Sigmoid colon (tissue), 7 donors: Measurements from ENCODE around the gene CIITA. TPM values are rescaled to one million over a fixed set of nuclear protein-coding genes. Genes with fewer than 3 reads are reported as not detected.

Experiments
- DNase-seq: peaks from one replicate; pipeline ENCODE4 v3.0.0-alpha.2; 2019
- H3K27ac ChIP-seq, 4 donors: fragments of 200-600 bp; sonication (generic); one replicate each; pipeline ENCODE4 v1.5.1; 2016 to 2019; ENCODE audit warnings: mild to moderate bottlenecking in 1 of 4
- H3K27me3 ChIP-seq, 3 donors: fragments of 200-600 bp; sonication (generic); one replicate each; pipeline ENCODE4 v1.5.1; 2019; ENCODE audit warnings: mild to moderate bottlenecking in 1 of 3
- H3K36me3 ChIP-seq, 4 donors: fragments of 200-600 bp; sonication (generic); one replicate each; pipeline ENCODE4 v1.5.1; 2016 to 2019
- H3K4me1 ChIP-seq, 4 donors: fragments of 200-600 bp; sonication (generic); one replicate each; pipeline ENCODE4 v1.5.1; 2017 to 2019
- H3K4me3 ChIP-seq, 4 donors: fragments of 200-600 bp; sonication (generic); one replicate each; pipeline ENCODE4 v1.5.1; 2017 to 2019; ENCODE audit warnings: mild to moderate bottlenecking in 2 of 4, moderate library complexity in 1 of 4
- H3K9me3 ChIP-seq, 4 donors: fragments of 200-600 bp in 3 of 4; sonication (generic) in 3 of 4; one replicate each; pipeline versions ENCODE4 v1.5.1 to v1.6.1; 2013 to 2019
- CTCF ChIP-seq, 4 experiments: fragments of 450-650 bp in 3 of 4; fragments of 200-600 bp in 1 of 4; IDR thresholded peaks; one replicate each; pipeline ENCODE4 v1.5.1; 2016 to 2019; ENCODE audit warnings: antibody characterized with exemption in 4 of 4, mild to moderate bottlenecking in 3 of 4, moderate library complexity in 2 of 4
- EP300 ChIP-seq, 4 donors: sonication (generic); formaldehyde crosslinking; IDR thresholded peaks; one replicate each; pipeline ENCODE4 v1.6.1; 2017; ENCODE audit warnings: antibody characterized with exemption in 4 of 4
- POLR2A ChIP-seq, 2 donors: fragments of 450-650 bp; IDR thresholded peaks; one replicate each; pipeline ENCODE4 v1.6.1; 2016; ENCODE audit warnings: antibody characterized with exemption in 2 of 2, mild to moderate bottlenecking in 2 of 2, moderate library complexity in 2 of 2
- POLR2AphosphoS5 ChIP-seq, 4 donors: sonication (generic); formaldehyde crosslinking; IDR thresholded peaks; one replicate each; pipeline ENCODE4 v1.6.1; 2017; ENCODE audit warnings: antibody characterized with exemption in 4 of 4
- WGBS, 2 donors: extraction: QIAGEN DNeasy Blood & Tissue Kit; methylation state at CpG; one replicate each; pipeline ENCODE4 v1.1.7; 2013; 5-methylcytosine and 5-hydroxymethylcytosine counted together
- intact Hi-C: fragments of 100-400 bp; cut with DNase I; formaldehyde crosslinking; loops from one replicate; pipeline ENCODE4 v1.15.1; 2023
- polyA plus RNA-seq, 3 donors: library from polyadenylated mRNA; stranded (reverse); fragments of 200-250 nt; gene quantifications; one replicate each; pipeline ENCODE4 v1.2.3, GENCODE V29; 2013
- total RNA-seq, 4 donors: library from RNA; depleted of rRNA; stranded (reverse); fragments of >200 nt; gene quantifications; one replicate each; pipeline ENCODE4 v1.1.0, GENCODE V29; 2016
- donor health status: healthy with polysubstance abuse.
- donor health status: Bipolar disorder and iron deficiency.
- donor health status: healthy.

The CIITA gene
- total and polyA plus RNA-seq, 7 donors: 1.2 to 53.9 (median 9.7) TPM

DNA sequence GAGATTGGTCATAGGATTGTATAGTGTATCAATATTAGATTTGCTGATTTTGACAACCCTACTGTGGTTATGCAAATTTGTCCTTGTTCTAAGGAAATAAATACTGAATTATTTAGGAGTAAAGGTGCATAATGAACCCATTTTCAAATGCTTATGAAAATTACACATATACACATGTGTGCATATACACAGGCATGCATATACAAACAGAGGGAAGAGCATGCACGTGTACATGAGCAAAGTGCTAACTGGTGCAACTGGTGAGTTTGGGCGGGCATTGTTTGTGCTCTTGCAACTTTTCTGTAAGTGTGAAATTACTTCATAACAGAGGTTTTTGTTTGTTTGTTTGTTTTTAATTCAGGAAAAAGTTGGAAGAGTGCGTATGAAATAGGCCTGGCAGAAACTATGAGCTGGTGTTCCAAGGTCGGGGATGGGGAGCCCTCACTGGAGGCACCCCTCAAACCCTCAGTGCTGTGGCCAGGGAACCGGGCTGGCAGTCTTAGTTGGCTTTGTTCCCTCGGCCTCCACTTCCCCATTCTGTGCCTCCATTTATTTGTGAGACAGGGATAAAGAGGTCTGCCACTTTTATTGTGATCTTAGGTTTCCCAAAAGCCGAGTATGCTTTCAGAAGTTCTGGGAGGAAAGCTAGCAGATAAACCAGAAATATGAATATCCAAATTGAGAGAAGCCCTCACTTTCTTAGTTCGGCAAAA is 59.4 kb downstream of the CIITA start:
- intact Hi-C loops: no loop called here
- Histone ChIP-seq H3K36me3 (peaks cover 0 to 24% (median 0%) of the 10 kb centered on the region in 4 donors), H3K27me3 (no peaks in the 10 kb centered on the region), H3K4me1 (peaks cover 0 to 84% (median 75%) of the 10 kb centered on the region in 4 donors), H3K9me3 (no peaks in the 10 kb centered on the region), H3K27ac (peak overlapping the region in 3 of 4 donors; percentile 90 to 92 (median 91)), H3K4me3 (no peak overlapping the region)
- TF ChIP-seq EP300 (IDR thresholded peaks at IDR 0.05) (no peak), POLR2A (IDR thresholded peaks at IDR 0.05) (no peak), POLR2AphosphoS5 (IDR thresholded peaks at IDR 0.05) (no peak), CTCF (IDR thresholded peaks at IDR 0.05) (no peak)
- 67 to 73% methylated on average over 8 of the region's 8 CpGs for WGBS, 2 donors
- DNase-seq: no peak

GRCh38 chr16:10937068-10937859 is 60.3 kb downstream of the CIITA start:
- H3K4me3 ChIP-seq: peak overlapping the region in 3 of 4 donors; percentile 23 to 36 (median 30)
- no peak for DNase-seq
- peaks cover 0 to 87% (median 75%) of the 10 kb centered on the region in 4 donors for H3K4me1 ChIP-seq

GRCh38 chr16:10938321-10938720 is 61.3 kb downstream of the CIITA start:
- Histone ChIP-seq H3K4me1 (peaks cover 0 to 89% (median 82%) of the 10 kb centered on the region in 4 donors), H3K27me3 (no peaks in the 10 kb centered on the region), H3K4me3 (peak overlapping the region in 2 of 4 donors; percentile 5 to 36), H3K27ac (peak overlapping the region; percentile 41 to 92 (median 90)), H3K36me3 (peaks cover 0 to 13% (median 0%) of the 10 kb centered on the region in 4 donors), H3K9me3 (no peaks in the 10 kb centered on the region)
- 44 to 48% methylated on average over 7 of the region's 7 CpGs for WGBS, 2 donors
- DNase-seq: no peak
- TF ChIP-seq CTCF (IDR thresholded peaks at IDR 0.05) (no peak), EP300 (IDR thresholded peaks at IDR 0.05) (no peak), POLR2AphosphoS5 (IDR thresholded peaks at IDR 0.05) (no peak), POLR2A (IDR thresholded peaks at IDR 0.05) (no peak)
- intact Hi-C loops: no loop called here

More at GRCh38 chr16:10937068-10937859, 60.3 kb downstream of the CIITA start:
- Histone ChIP-seq H3K27me3 (no peaks in the 10 kb centered on the region), H3K27ac (peak overlapping the region; percentile 47 to 92 (median 90)), H3K9me3 (no peaks in the 10 kb centered on the region), H3K36me3 (peaks cover 0 to 21% (median 0%) of the 10 kb centered on the region in 4 donors)
- 37 to 40% methylated on average over 11 of the region's 11 CpGs for whole genome bisulfite sequencing, 2 donors
- intact Hi-C loops: no loop called here
- TF ChIP-seq CTCF (IDR thresholded peaks at IDR 0.05) (no peak), POLR2A (IDR thresholded peaks at IDR 0.05) (no peak), EP300 (IDR thresholded peaks at IDR 0.05) (no peak), POLR2AphosphoS5 (IDR thresholded peaks at IDR 0.05) (no peak)

DNA sequence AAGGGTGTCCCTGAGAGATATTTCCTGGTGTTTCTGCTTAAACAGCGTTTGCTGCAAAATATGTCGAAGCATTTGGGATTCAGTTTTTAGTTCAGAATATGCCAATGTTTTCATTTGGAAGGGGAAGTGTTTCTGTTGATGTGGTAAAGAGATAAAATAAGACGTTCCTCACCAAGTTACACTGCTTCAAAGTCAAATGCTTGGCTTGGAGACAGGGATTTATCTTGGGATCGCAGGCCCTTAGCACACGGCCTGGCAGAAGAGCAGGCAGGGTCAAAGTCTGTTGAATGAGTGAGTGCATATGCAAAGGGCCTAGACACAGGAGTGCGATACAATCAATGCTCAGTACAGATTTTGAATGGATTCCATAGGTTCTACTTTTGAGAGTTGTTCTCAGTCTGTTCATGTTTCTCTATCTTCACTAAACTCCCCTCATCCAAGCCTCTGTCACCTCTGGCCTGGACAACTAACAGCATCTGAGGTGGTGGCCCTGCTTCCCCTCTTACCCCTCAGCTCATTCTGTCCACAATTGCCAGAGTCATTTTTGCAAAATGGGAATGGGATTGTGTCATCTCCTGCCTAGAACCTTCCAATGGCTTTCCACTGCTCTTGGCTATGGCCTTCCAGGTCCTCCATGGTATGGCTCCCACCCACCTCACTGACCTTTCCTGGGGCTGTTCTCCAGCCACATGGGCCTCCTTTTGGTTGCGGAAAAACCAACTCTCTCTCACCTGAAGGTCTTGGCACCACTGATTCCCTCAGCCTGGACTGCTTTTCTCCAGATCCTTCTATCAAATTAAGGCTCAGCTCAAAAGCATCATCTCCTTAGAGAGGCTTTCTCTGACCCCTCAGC is 62.0 kb downstream of the CIITA start:
- Histone ChIP-seq H3K4me3 (peak overlapping the region in 2 of 4 donors; percentile 5 to 92), H3K9me3 (no peaks in the 10 kb centered on the region), H3K27me3 (no peaks in the 10 kb centered on the region), H3K36me3 (peaks cover 0 to 6% (median 0%) of the 10 kb centered on the region in 4 donors), H3K27ac (peak overlapping the region; percentile 89 to 92 (median 90)), H3K4me1 (peaks cover 0 to 91% (median 84%) of the 10 kb centered on the region in 4 donors)
- DNase-seq: no peak
- WGBS, 2 donors: 37 to 53% methylated on average over 7 of the region's 7 CpGs
- TF ChIP-seq POLR2A (IDR thresholded peaks at IDR 0.05) (no peak), POLR2AphosphoS5 (IDR thresholded peaks at IDR 0.05) (no peak), CTCF (IDR thresholded peaks at IDR 0.05) (no peak), EP300 (IDR thresholded peaks at IDR 0.05) (no peak)
- intact Hi-C loops: no loop called here
